Midbrain (tissue), 1 donor: Measurements from ENCODE around the gene ZDHHC13.

Experiments
- DNase-seq: peaks from one replicate; lab custom pipeline; 2025; lab: John Stamatoyannopoulos, UW

Gene ZDHHC13

DNA sequence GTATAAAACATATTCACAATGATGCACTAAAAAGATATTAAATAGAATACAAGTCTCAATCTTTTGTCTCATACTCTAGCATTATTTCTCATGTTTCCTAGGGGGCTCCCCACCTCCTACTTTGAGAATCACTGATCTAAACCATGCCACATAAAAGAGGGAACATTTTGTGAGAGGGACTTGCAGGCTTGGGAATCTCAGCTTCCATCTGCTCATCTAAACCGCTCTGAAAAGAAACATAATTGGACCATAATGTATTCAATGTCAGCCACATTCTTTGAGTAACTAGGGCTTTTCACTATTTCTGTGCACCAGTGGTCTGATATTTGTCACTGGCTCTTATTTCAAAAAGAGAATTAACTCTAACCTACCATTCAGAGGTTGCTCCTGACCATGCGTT, 91.2 kb downstream of the ZDHHC13 start:
- DNase-seq, result no peak

DNA sequence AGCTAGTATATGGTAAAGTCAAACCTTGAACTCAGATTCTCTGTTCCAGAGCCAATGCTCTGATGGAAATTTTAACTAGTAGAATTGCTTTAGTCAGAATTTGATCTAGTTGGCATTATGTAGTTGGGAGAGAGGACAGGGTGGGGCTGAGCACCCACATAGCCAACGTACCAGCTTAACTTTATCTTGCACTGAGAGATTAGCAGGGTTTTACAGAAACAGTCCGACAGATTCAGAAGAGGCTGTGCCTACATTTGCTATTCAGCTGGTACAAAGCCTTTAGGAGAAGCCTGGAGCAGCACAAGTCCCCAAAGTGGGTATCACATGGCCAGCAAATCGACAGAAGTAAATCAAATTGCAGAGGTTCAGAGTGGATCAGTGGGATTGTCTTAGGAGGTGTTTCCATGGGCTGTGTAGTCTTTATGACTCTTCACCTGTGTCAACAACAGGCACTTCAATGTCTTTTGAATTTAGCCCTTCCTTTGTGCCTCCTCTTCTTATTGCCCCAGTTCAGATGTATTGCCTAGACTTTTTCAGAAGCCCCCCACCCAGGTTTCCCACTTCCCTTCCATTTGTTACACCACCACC, 92.1 kb downstream of the ZDHHC13 start:
- no peak for DNase-seq

DNA sequence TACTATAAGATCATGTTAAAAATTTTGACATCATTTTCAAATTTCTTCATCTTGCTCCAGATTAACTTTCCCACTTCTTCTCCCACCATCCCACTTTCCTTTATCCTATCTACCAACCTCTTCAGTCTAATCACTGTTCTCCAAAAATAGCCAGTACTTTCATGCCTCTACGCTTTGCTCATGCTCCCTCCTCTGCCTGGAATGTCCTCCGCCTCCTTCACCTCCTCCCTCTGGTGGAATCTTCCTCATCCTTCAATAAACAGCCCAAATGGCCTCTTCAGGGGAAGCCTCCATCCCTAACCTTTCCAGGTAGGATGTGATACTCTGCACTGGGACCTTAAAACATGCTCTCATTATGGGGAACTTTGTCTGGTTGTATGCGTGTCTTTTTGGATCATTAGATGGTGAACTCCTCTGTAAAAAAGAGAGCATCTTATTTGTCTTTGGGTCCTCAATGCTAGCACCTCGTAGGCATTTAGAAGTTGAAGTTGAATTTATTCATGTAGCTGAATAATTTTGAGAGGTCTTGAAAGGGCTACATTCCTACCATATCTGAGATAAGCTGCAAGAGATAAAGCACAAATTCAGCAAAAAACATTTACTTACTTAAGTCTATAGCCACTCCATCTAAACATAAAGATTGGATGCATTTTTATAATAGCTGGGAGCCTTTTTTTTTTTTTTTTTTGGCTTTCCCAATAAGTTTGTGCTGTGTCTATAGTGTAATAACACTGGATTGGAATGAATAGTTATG, 92.8 kb downstream of the ZDHHC13 start:
- DNase-seq, result no peak

- no peak for DNase-seq
These were observed 99.1 kb downstream of the ZDHHC13 start for GRCh38 chr11:19216021-19216420.

- DNase-seq, result no peak
These were observed 99.9 kb downstream of the ZDHHC13 start for GRCh38 chr11:19216709-19217374.

GRCh38 chr11:19218216-19218615, 101.2 kb downstream of the ZDHHC13 start:
- DNase-seq, result peak; percentile 54

- DNase-seq, result peak; percentile 20
These were observed 102.0 kb downstream of the ZDHHC13 start for GRCh38 chr11:19218786-19219460.

GRCh38 chr11:19220903-19221724, 104.1 kb downstream of the ZDHHC13 start:
- DNase-seq, result peak; percentile 12

- no peak for DNase-seq
These were observed 108.2 kb downstream of the ZDHHC13 start for GRCh38 chr11:19225123-19225522.

DNA sequence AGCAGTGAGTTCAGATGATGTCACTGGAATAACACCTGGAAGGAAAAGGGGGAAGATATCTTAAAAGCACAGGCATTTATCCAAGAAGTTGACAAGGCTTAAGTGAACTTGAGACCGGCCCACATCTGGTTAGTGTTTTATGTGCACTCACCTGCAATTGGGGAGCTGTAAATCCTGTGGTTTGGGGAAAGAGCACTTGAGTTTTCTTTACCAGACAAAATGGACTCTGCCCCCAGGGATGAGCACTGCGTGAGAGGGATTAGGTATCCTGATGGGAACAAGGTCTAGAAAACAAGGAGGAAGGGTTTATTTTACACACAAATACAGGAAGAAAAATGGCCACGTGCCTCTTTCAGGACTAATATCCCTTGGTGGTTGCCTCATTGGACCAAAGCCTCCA, 108.6 kb downstream of the ZDHHC13 start:
- no peak for DNase-seq
